Activated CD4-positive, alpha-beta T cell treated with anti-CD3 and anti-CD28 coated beads, Interleukin-2, amount 50 U/mL, for 1 hour (primary cell): ENCODE measurements around the gene ADPRS.

Experiments used
- DNase-seq: peaks from one replicate; pipeline ENCODE4 v3.0.0-alpha.2; 2020

ADPRS gene

DNA sequence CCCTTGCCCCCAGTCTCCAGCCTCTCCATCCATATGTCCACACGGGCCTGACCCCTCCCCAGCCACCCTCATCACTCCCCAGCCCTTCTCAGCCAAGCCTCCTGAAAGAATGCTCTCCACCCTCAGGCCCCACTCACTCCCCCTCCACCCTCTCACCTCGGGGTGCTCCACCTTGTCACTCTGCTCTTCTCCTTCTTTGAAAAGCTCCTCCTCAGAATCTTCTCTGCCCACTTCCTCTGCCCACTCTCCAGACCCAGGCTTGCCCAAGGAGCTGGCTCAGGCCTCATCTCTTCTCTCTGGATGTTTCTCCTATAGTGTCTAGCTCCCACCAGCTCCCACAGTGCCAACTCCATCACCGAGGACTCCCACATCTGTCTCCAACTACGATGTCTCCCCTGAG lies 22.5 kb downstream of the ADPRS start:
- no peak for DNase-seq

DNA sequence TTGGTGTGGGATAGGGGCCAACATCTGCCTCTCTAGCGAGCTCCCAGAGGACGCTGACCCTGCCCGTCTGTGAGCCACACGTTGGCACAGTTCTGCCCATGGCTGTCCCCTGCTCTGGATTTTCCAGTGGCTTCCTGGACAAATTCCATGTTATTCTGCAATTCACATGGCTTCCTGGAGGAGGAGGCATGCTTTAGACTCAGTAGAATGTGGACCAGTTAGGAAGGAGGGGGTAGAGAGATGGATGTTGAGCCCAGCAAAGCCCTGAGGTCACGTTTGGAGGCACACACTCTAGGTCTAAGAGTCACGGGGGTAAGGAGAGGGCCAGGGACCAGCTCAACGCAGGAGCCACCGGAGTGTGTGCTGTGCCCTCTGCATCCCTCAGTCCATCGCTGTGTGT lies 24.1 kb downstream of the ADPRS start:
- DNase-seq: no peak

DNA sequence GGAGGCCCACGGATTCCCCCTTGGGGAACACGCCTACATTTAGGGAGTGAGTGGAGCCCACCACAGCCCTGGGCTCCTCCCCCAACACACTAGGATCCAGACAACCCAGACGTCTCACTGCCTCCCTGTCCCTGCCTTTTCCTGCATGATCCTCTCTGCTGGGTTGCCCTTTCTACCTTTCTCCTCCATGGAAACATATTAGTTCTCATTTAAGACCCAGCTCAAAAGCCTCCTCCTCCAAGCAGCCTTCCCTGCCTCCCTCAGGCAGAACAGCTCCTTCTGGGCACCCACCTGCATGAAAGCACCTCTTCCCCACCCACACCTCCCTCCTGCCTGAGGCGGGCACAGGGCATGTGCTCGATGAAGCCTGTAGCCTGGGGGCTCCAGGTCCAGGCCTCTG lies 25.7 kb downstream of the ADPRS start:
- no peak for DNase-seq

DNA sequence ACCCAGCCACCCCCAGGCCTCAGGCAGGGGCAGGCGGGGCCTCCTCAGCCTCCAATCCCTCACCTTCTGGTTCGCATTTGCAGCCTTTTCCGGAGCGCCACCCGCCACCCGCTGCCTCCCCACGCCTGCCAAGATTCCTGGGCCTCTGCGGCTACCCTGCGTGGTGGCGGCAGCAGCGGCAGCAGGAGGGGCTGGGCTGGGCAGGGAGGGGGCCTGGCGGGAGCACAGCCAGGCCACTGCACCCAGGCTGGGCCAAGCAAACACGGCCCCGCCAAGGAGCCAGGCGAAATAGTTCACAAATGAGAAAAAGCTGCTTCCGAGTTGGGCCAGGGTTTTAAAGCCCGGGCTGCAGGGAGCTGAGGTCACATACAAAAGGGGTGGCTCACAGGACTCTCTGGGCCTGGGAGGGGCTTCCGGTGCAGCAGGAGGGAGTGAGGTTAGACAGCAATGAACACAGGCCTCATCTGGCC lies 26.5 kb downstream of the ADPRS start:
- DNase-seq: no peak

DNA sequence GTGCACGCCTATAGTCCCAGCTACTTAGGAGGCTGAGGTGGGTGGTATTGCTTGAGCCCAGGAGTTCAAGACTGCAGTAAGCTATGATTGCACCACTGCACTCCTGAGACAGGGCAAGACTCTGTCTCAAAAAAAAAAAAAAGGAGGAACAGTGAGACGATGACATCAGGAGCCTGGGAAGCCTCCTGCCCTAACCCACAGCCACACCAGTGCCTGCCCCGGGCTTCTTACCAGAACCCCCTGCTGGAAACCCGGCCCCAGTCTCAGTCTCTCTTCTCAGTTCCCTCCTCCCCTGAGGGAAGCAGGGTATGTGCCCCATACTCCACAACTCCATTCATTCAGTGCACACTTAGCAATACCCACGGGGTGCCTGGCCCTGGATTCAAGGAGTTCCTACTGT lies 27.2 kb downstream of the ADPRS start:
- DNase-seq: no peak

DNA sequence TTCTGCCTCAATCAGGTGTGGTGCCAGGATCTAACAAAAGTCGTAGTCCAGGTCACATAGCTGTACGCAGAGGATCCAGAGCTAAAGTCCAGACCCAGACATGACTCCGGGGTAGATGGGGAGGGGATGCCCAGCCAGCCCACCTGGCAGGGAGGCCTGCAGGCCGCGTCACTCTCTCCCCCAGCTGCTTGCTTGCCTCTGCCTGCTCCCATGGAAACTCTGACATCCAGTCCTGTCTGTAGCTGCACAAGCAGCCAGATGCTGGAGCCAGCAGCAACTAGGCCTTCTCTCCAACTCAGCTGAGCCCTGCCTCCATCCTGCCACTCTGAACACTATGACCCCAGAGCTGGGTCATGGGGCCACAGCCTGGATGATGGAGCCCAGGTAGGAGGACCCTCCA lies 28.2 kb downstream of the ADPRS start:
- DNase-seq: no peak

DNA sequence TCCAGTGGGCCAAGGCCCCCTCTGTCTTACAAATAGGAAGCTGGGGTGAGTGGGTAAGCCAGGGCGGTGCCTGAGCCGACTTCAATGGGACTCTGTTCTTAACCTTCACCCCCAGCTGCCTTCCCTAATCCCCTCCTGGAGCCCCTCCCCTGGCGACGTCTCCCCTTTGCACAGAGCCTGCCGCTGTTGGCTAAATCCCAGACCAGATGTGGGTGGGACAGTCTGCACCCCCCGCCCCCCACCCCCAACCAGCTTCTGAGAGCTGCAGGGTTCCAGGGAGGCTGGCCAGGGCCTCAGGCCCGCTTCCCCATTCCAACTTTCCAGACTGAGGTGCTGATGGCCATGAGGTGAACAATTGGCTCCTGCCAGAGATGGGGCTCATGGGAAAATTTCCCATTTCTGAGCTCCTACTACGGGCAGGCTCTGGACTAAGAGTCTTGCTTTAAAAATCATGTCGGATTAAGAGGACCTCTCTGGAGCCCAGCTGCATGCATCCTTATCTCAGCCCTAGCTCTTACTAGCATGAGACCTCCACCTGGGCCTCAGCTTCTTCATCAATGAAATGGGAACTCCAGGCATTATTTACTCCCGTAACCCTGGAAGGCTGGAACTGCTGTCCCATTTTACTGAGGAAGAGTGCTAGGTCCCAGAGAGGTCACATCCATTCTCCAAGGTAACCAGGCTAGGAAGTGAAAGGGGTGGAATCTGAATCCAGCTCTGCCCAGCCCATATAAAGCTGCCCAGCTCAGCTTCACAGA lies 29.9 kb downstream of the ADPRS start:
- no peak for DNase-seq

DNA sequence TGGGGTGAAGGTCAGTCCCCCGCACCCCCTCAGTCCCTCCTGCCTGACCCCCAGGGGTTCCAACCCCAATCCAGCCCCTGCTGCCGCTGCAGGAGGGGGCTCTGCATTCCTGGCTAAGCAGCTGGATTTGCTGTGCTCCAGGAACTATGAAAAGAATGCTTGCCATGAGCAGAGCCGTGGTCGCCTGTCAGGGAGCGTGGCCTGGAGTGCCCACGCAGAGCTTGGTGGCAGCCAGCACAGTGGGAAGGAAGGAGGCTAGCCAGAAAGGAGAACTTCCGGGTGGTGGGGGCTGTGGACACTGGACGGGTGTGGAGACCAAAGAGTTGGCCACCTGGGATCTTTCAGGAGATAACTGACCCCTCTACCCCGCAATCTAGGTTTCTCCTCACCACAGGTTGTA lies 30.8 kb downstream of the ADPRS start:
- DNase-seq: no peak

DNA sequence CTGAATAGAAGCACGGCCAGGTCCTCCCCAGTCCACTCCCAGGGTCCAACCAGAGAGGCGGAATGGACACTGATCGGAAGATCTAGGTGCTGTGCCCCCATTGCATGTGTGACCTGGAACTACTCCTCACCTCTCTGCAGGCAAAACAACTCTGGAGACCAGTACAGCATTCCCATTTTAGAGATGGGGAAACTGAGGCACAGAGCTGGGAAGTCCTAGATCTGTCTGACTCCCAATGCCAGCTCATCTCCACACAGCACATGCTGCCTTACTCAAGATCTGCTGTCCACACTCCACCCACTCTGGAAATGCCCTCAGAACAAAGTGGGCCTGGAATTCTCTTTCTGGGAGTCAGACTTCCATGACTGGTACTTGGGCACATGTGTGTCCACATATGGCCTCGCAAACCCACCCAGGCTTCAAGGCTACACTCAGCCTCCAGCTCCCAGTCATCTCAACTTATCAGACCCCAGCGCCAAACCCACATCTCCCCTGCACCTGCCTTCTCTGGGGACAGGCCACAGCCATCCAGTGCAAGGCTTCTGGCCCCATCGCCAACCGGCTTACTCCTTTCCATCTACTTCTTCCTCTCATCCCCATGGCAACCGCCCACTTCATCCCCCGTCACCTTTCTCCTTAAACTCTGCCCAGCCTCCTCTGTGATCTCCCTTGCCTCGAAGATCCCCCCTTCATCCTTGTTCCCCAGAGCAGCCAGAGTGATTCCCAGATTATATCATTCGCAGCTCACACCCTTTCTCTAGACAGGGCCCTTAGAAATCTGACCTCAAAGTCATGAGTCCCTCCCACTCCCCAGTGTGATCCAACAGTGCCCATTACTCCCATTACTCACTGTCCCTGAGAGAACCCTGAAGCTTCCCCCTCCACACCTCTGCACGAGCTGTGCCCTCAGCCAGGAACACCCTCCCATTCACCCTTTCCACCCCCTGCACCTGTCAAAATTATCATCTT lies 33.7 kb downstream of the ADPRS start:
- no peak for DNase-seq

DNA sequence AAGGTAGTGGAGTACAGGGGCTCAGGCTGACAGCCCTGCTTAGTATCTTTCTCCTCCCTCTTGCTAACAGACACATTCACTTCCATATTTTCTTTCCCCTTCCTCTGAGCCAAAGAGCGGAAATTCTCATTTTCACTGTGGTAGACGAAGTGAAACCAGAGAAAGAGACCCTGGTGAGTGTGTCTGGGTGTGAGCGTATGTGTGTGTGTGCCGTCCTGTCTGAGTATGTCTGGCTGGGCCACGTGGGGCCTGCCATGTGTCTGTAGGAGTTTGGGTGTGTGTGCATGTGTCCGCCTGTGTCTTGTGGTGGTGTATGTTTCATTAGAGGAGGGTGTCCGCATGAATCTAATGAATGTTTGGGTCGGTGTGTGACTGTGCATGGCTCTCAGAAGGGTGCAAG lies 34.7 kb downstream of the ADPRS start:
- no peak for DNase-seq

DNA sequence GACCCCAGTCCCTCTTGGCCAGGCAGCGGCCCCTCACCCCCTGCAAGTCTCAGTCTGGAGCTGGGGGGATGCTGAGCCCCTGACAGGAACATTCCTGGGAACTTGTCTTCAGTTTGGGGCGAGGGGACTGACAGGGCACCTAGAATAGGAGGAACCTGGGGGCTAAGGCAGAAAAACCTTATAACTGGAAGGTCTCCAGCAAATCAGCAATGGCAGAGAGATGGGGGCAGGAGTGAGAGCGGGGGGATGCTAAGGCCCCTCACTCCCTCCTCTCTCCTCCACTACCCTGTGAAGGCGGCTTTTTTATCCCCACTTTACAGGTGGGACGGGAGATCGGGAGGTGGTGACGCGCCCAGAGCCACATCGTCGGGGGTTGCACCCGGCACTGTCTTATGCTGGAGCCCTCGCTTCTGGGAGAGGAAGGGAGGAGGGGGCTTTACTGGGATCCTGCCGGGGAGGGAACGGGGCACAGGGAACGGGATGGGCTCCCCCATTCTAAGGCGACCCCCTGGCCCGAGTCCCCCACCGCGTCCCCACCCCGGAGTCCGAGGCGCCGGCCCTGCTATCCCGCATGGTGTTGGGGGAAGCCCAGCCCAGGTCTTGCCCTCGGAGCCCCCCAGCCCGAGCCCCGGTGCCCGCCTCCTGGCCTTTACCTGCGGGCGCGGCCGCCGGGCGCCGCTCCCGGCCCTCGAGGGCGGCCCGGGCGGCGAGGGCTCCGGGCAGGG lies 35.9 kb downstream of the ADPRS start:
- no peak for DNase-seq

DNA sequence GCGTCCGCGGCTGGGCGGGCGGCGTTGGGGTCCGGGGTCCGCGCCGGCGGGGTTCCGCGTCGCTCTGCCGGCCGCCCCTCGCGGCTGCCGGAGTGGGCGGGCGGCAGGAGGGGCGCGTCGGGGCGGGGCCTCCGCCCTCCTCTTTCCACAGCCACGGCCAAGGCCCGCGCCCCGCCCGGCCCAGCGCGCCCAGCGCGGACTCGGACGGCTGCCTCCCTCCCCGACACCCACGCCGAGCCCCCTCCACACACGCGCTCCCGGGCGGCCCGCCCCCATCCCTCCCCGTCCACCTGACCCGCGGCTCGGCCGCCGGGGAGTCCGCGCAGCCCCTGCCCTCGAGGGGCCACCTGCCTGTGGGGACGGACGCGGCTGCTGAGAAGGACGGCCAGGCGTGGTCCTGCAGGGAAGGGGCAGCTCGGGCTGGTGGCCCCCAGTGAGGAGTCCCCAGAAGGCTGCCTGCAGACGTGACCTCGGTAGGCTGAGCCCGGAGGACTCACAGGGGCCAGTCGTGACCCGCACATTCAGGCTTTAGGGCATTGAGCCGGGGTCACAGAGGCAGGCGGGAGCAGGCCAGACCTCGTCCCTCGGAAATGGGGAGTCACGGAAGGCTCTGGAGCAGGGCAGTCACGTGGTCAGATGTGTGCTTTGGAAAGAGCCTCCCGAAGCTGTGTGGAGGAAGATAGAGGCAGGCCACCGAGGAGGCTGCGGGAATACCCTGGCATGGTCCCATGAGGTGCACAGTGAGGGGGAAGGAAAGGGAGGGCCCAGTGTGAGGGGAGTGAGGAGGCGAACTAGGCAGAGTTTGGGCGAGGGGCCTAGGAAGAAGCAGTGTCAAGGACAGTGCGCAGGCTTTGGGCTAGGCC lies 36.7 kb downstream of the ADPRS start, which contains the start of gene COL8A2:
TSS of gene COL8A2 (minus strand) at position 94 of the 863 bp plus-strand sequence. CDS start 24,980 bp downstream, outside the sequence.
- DNase-seq: no peak

DNA sequence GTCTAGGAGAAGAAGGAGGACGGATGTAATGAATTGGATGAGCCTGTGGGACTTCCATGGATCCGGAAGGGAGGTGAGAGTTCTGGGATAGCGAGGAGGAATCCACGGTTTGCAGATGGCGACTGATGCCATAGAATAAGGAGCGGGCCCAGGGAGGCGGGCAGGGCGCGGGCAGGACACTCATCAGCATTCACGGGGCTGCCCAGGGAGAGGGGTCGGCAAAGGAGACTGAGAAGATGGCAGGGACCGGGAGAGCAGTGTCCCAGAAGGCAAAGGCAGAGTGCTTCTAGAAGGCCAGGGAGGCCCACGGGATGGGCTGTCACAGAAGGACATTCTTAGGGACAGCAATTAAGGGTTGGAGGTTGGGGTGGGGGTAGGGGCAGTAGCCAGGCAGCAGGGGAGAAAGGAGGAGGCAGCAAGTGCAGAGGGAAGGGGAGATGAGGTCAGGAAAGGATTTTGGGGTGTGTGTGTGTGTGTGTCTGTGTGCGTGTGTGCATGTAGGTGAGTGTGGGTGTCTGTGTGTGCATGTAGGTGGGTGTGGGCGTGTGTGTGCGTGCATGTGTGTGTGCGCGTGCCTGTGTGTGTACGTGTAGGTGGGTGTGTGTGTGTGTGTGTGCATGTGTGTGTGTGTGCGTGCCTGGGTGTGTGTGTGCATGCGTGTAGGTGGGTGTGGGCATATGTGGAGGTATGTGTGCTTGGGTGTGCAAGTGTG lies 37.5 kb downstream of the ADPRS start:
- no peak for DNase-seq

DNA sequence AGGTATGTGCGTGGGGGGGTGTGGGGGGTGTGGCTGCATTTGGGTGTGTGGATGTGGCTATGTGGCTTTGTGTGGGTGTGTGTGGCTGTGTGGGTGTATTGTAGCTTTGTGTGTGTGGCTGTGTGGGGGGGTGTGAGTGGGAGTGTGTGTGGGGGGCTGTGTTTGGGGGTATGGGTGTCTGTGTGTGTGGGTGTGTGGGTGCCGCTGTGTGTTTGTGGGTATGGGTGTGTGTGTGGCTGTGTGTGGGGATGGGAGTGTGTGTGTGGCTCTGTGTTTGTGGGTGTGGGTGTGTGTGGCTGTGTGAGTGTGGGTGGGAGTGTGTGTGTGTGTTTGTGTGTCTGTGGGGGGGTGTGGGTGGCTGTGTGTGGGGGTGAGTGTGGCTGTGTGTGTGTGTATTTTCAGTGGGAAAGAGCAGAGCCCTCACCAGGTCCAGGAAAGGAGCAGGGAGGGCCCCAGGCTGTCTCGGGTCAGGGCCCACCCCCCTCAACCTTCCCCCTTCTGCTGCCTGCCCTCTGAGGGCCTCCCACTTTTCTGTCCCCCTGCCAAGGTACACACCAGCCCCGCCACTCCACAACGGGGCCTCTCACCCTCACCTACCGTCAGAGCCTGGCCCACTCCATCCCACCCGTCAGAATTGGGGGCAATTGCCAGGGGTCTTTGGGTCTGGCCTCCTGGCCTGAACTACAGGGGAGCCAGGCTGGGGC lies 38.3 kb downstream of the ADPRS start:
- no peak for DNase-seq

DNA sequence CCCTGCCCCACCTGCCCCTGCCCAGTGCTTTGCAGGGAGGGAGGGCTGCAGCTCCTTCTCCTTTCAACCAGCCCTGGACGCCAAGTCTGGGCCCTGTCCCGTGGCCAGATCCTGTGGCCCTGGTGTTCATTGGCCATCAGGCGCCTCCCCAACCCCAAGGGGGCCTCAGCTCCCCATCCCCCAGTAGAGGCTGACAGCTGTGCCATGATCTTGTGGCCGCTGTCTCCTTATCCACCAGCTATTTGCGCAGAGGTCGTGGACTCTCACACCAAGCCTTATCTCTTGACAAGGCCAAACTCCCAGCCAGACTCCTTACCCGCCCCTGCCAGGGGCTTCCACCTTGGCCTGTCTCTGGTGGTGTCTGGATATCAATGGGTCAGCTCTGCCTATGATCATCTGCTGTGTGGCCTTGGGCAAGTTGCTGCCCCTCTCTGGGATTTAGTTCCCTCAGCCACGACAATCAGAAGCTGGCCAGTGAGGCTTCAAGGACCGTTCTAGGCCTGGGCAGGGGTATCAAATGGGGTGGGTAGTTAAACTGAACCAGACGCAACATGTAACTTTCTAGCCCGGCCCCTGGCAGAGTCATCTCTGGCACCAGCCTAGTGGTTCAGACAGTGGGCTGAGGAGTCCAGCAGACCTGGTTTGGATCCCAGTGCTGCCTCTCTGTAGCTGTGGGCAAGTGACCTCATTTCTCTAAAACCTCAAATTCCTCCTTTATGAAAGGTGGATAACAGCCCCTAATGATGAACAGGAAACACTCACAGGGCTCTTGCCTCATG lies 39.6 kb downstream of the ADPRS start:
- no peak for DNase-seq

DNA sequence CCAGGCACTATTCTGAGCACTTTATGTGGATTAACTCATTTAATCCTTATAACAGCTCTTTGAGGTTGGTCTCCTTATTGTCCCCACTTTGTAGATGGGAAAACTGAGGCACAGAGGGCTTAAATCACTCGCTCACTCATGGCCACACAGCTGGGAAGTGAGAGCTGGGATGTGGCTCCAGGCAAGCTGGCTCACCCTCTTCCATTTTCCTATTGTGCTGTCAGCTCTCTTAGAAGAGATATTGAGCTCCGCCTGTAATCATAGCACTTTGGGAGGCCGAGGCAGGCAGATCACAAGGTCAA lies 40.2 kb downstream of the ADPRS start:
- DNase-seq: no peak

DNA sequence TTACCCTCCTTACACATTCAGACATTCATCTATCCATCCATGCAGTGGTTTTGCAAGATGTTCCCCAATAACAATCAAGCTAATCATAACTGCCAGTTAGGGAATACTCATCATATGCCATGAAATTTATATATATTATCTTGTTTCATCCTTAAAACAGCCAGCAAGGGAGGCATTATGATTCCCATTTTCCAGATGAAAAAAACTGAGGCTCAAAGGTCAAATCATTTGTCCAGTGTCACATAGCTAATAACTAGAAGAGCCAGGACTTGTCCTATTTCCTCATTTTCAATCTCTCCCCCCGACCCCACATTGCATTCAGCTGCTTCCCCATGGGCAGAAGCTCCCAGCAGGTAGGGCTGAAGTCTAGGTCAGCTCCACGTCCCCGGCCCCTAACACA lies 43.3 kb downstream of the ADPRS start:
- no peak for DNase-seq

DNA sequence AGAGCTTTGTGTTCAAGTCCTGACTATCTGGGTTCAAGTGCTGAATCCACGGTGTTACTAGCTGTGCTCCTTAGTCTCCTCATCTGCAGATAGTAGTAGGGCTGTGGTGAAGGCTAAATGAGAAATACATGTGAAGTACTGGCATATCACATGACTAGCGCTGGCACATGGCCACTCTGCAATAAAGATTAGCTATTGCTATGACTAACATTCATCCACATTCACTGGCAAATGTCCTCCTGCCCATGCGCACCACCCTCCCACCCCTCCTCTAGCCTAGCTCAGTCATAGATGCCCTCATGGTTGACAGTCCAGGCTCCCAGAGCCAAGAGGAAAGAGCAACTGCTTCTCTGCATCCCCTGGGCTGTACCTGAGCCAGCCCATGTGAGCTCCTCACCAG lies 44.8 kb downstream of the ADPRS start:
- DNase-seq: no peak

DNA sequence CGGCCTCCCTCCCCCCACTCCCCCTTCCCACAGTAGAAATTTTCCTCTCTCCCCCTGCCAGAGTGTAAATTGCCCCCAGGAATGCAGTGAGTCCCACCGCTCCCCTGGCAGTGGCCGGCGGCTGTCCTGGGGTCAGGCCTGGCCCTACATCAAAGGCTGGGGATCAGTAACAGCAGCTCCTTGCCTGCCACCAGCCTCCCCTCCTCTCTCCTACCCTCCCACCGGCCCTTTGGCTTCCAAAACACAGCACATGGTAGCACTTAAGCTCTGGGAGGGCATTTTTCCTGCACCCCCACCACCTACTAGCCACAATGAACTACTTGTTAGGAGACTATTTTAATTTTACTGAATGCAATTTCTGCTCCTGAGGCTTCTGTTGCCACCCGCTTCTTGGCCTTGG lies 45.3 kb downstream of the ADPRS start:
- no peak for DNase-seq
